HT1080 (cell line): ENCODE results near the gene CDH15. TPM values are rescaled to one million over a fixed set of nuclear protein-coding genes. Genes with fewer than 3 reads are reported as not detected.

Experiments used
- DNase-seq: peaks from one replicate; pipeline ENCODE4 v3.0.0-alpha.2; 2015; ENCODE audit warnings: low read depth
- total RNA-seq: library from RNA; depleted of rRNA; stranded (reverse); fragments of >200 nt; shearing (Covaris generic); gene quantifications from 2 replicates; pipeline ENCODE4 v1.2.3, GENCODE V29; 2014

Gene CDH15
- total RNA-seq, 1 experiment from 2014 or later: not detected

DNA sequence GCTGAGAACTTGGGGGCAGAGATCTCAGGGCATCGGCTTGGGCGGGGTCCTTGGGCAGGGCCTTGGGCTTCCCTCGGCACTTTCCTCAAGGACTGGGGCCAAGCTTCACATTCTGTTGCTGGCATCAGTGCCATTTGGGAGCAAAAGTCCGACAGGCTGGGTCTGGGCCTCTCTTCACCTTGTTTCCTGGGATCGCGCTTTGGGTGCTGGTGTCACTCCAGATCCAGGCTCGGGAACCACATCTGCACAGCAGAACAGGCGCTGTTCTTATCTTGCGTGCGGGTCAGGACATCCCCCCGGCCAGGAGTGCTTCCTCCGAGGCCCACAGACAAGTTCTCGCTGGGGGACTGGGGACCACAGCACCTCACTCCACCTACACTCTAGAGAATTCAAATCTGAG, 31.1 kb upstream of the CDH15 start:
- DNase-seq: no peak

GRCh38 chr16:89140981-89141883, 30.3 kb upstream of the CDH15 start:
- DNase-seq: no peak

- no peak for DNase-seq
Observed at GRCh38 chr16:89141884-89142267, 29.7 kb upstream of the CDH15 start.

- no peak for DNase-seq
Observed at GRCh38 chr16:89142474-89143195, 28.9 kb upstream of the CDH15 start.

DNA sequence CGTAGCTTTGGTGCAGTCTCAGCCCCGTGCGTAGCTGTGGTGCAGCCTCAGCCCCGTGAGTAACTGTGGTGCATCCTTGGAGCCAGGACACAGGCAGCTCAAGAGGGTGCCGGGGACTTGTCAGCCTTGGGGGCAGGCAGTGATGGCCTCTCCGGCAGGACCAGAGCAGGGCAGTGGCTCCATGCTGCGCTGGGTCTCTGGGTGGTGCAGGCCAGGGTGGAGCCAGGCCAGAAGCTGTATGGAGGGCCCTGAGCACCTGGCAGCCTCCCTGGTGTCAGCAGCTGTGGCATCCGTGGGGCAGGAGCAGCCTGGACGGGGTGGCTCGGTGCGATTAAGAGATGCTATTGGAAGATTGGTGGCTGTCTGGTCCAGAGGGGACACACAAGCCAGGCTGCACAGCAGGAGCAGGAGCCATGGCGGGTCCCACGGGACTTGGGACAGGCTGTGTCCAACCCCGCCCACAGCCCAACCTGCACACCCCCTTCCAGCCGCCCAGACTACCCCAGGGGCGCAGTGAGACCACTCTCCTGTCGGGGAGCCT, 28.3 kb upstream of the CDH15 start:
- DNase-seq: no peak

GRCh38 chr16:89143911-89144675, 27.5 kb upstream of the CDH15 start:
- no peak for DNase-seq

GRCh38 chr16:89144681-89145080, 26.9 kb upstream of the CDH15 start:
- no peak for DNase-seq

GRCh38 chr16:89145406-89146161, 26.0 kb upstream of the CDH15 start:
- no peak for DNase-seq

DNA sequence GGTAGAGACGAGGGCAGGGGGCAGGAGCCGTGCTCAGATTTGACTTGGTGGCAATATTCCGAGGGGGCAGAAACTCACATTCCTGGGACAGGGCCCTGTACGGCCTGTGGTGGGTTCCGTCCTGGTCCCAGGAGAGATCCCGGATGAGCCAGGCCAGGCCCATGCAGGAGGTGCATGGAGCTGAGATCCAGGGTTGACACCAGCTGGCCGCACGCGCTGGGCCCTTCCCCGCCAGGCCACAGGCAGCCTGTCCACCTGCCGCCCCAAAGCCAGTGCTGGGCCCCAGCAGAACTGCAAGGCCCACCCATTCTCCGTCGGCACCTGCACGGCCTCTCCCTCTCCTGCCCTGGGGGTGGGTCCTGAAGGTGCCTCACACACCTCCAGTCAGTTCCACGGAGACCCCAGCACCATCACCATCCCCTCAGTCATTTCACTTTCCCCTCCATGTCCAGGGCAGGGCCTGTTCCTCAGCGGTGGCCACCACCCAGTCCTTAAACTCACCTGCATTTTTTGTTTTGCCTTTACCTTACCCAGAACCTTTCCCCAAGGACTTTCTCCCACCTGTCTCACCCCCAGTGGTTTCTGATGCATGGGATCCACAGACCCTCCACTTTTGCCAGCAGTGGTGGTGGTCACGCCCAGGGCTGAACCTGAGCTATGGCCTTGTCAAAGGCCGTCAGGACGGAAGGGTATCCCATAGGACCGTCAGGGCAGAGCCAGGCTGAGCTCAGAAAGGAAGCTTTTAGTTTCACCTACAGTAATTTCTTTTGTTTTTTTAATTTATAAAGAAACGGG, 25.1 kb upstream of the CDH15 start:
- no peak for DNase-seq

DNA sequence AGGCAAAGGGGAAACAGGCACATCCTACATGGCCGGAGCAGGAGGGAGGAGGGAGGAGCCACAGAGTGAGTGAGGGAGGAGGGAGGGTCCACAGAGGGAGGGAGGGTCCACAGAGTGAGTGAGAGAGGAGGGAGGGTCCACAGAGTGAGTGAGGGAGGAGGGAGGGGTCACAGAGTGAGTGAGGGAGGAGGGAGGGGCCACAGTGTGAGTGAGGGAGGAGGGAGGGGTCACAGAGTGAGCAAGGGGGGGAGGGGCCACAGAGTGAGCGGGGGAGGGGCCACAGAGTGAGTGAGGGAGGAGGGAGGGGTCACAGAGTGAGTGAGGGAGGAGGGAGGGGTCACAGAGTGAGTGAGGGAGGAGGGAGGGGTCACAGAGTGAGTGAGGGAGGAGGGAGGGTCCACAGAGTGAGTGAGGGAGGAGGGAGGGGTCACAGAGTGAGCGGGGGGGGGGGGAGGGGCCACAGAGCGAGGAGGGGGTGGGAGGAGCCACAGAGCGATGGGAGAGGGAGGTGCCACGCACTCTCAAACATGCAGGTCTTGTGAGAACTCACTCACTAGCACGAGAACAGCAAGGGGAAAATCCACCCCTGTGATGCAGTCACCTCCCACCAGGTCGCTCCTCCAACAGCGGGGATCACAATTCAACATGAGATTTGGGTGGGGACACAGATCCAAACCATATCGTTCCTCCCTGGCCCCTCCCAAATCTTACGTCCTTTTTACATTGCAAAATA, 24.3 kb upstream of the CDH15 start:
- no peak for DNase-seq

DNA sequence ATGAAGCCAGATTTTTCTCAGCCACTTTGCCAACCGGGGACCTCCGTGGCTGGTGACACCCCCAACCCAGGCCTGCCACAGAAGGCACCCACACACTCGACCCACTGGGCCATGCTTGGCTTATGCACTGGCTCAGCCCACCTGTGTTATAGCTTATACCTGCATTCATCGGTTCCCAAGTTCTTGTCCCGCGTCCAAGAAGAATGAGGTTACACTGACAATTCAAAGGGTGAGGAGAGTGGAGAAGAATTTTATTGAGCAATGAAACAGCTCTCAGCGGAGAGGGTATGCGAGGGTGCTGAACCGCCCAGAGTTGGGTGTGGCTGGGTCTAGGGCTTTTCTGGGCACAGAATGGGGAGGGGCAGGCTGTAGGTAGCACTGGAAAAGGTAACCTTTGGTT, 22.2 kb upstream of the CDH15 start:
- DNase-seq: no peak

DNA sequence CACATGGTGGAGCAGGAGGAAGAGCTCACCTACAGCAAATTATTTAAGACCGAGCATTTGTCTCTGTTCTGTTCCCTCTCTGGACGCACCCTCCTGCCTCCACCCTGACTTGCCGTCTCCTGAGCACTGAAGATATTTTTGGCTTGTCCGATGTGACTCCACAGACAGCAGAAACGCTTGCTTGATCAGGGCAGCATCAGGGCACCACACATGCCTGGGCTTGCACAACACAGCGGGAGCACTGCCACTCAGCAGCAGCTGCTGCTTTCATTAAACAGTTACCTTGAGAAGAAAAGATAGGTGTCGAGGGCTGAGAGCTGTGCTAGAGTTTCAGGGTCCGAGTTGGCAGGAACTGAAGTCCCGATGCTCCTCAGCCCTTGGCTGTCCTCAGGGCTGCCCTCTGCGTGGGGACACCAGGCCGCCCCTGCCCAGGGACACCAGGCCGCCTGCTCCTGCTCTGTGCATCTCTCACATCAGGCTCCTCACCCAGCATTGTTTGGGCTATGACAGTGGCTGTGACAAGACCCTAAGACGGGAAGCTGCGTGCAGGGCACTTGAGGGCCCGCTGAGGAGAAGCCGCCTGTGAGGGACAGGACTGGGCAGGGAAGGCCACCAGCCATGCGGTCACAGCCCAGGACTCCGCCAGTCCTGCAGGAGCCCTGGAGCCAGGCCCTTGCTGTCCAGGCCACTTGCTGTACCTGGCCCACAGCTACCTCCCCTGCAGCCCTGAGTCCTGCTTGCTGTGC, 21.3 kb upstream of the CDH15 start:
- no peak for DNase-seq

DNA sequence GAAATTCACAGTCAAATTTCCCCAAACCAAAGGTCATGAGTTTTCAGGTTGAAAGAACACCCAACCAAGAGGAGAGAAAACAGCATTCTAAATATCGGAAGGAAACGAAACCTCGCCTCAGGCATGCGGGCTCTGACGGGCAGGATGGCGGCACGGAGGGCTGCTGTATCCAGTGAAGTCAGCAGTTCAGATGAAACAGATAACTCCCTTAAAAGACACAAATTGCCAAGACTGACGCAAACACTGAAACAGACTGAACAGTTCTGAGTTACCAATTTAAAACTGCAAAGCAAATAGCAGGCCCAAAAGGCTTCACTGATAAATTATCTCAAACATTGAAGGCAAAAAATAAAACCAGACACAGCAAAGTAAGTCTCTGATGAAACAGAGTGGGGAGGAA, 20.6 kb upstream of the CDH15 start:
- DNase-seq: no peak

- no peak for DNase-seq
Observed at GRCh38 chr16:89152831-89153700, 18.5 kb upstream of the CDH15 start.

DNA sequence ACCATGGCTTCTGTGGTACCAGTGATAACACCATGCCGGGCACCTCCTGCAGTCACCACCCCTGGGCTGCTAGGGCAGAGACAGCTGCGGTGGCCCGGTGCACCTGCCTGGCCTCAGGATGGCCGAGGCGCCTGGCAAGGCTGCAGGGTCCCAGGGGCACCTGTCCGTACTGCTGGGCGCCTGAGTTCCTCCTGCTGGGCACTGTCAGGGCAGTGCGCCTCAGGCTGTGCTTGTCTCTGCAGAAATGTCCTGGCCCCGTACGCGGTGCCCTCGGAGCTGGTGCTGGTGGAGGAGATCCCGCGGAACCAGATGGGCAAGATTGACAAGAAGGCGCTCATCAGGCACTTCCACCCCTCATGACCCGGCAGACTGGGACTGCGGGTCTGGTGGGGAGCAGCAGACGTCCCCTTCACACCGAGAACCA, 17.7 kb upstream of the CDH15 start:
- DNase-seq: no peak

GRCh38 chr16:89154390-89155183, 17.0 kb upstream of the CDH15 start:
- no peak for DNase-seq

GRCh38 chr16:89155184-89155679, 16.3 kb upstream of the CDH15 start:
- no peak for DNase-seq
